Measurements from ENCODE around the gene EPM2A. TPM values are rescaled to one million over a fixed set of nuclear protein-coding genes. Genes with fewer than 3 reads are reported as not detected.
A peak's percentile ranks its signal among the peaks of the same experiment; 100 is the strongest.
"Not testable (repeated sequence)": the region's sequence is repeated elsewhere in the genome, so short reads cannot be mapped to it uniquely, and the experiment has no call there.

EPM2A gene
- total and polyA plus RNA-seq, 2 donors, result 9.3 to 10.0 TPM

DNA sequence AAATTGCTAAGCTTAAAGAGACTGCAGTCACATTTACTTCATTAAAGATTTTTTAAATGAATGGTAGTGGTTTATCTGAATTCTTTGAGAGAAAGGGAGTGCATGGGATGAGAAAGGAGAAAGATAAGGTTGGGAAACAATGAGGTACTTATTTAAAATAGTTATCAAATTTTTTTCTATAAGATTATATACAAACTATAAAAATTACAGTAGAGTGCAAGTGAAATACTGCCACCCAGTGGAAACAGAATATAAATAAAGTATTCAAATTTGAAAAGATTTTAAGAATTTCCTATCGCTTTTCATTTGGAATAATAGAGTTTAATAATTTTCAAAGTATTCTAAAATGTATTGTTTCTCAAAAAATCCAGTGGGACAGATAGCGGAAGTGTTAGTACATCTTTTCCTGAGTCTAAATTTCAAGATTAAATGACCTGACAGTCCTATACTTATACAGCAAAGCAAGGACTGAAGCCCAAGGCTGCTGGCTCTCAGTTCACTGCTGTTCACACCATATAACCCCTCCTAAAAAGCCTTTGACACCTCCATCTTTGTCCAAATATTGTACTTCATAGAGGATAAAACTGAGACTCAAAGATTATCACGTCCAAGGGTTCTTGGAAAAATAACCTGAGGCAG, 31.1 kb downstream of the EPM2A start:
- Histone ChIP-seq H3K27me3 (ENCODE audit: control insufficient read depth in 2 of 2, insufficient read depth in 1 of 2, low read length in 1 of 2) (no peaks in the 10 kb centered on the region), H3K36me3 (ENCODE audit: control insufficient read depth in 2 of 2, insufficient read depth in 2 of 2, low read length in 1 of 2) (no peaks in the 10 kb centered on the region), H3K27ac (ENCODE audit: low read depth in 1 of 2, low read length in 1 of 2) (no peak overlapping the region), H3K9me3 (ENCODE audit: control insufficient read depth in 2 of 2, insufficient read depth in 1 of 2, low read length in 1 of 2) (peaks cover 0 to 6% of the 10 kb centered on the region in 2 donors), H3K4me3 (ENCODE audit: low read length in 2 of 2) (no peak overlapping the region), H3K4me1 (ENCODE audit: control insufficient read depth in 2 of 2, insufficient read depth in 2 of 2, low read length in 2 of 2) (no peaks in the 10 kb centered on the region)
- 73% methylated on average over 3 of the region's 3 CpGs for WGBS
- peak in 1 of 9 donors; percentile 10 for DNase-seq (ENCODE audit: low read depth in 6 of 9, low spot score in 9 of 9)

DNA sequence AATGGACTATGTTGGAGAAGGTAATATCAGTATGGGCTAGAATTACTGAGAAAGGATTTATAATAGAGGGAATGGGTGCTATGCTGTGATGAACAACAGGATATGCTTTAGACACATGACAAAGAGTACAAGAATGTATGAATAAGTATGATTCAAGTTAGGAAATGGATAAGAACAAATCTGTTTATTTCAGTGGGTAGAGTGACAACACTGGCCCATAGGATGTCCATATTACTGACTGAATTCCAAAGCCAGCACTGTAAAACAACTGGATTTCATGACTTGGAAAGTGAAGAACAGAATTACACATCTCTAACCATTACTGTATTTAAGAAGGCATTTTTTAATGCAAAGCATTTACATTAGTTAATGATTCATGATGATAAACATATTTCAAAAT, 35.9 kb downstream of the EPM2A start:
- H3K27me3 ChIP-seq (ENCODE audit: control insufficient read depth in 2 of 2, insufficient read depth in 1 of 2, low read length in 1 of 2), result no peaks in the 10 kb centered on the region
- no peak overlapping the region for H3K4me3 ChIP-seq (ENCODE audit: low read length in 2 of 2)
- no peaks in the 10 kb centered on the region for H3K9me3 ChIP-seq (ENCODE audit: control insufficient read depth in 2 of 2, insufficient read depth in 1 of 2, low read length in 1 of 2)
- DNase-seq (ENCODE audit: low read depth in 6 of 9, low spot score in 9 of 9), result no peak
- no peak overlapping the region for H3K27ac ChIP-seq (ENCODE audit: low read depth in 1 of 2, low read length in 1 of 2)
- no peaks in the 10 kb centered on the region for H3K36me3 ChIP-seq (ENCODE audit: control insufficient read depth in 2 of 2, insufficient read depth in 2 of 2, low read length in 1 of 2)
- no peaks in the 10 kb centered on the region for H3K4me1 ChIP-seq (ENCODE audit: control insufficient read depth in 2 of 2, insufficient read depth in 2 of 2, low read length in 2 of 2)

DNA sequence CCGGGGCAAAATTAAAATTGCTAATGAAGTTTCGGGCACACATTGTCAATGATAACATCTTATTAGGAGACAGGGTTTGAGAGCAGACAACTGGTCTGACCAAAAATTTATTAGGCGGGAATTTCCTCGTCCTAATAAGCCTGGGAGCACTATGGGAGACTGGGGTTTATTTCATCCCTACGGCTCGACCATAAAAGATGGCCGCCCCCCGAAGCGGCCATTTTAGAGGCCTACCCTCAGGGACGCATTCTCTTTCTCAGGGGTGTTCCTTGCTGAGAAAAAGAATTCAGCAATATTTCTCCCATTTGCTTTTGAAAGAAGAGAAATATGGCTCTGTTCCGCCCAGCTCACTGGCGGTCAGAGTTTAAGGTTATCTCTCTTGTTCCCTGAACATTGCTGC, 37.9 kb downstream of the EPM2A start:
- H3K4me3 ChIP-seq (ENCODE audit: low read length in 2 of 2); DNase-seq (ENCODE audit: low read depth in 6 of 9, low spot score in 9 of 9); H3K9me3 ChIP-seq (ENCODE audit: control insufficient read depth in 2 of 2, insufficient read depth in 1 of 2, low read length in 1 of 2); H3K36me3 ChIP-seq (ENCODE audit: control insufficient read depth in 2 of 2, insufficient read depth in 2 of 2, low read length in 1 of 2); H3K4me1 ChIP-seq (ENCODE audit: control insufficient read depth in 2 of 2, insufficient read depth in 2 of 2, low read length in 2 of 2); H3K27me3 ChIP-seq (ENCODE audit: control insufficient read depth in 2 of 2, insufficient read depth in 1 of 2, low read length in 1 of 2); H3K27ac ChIP-seq (ENCODE audit: low read depth in 1 of 2, low read length in 1 of 2): not testable (repeated sequence)
- 97% methylated on average over 12 of the region's 12 CpGs for WGBS

DNA sequence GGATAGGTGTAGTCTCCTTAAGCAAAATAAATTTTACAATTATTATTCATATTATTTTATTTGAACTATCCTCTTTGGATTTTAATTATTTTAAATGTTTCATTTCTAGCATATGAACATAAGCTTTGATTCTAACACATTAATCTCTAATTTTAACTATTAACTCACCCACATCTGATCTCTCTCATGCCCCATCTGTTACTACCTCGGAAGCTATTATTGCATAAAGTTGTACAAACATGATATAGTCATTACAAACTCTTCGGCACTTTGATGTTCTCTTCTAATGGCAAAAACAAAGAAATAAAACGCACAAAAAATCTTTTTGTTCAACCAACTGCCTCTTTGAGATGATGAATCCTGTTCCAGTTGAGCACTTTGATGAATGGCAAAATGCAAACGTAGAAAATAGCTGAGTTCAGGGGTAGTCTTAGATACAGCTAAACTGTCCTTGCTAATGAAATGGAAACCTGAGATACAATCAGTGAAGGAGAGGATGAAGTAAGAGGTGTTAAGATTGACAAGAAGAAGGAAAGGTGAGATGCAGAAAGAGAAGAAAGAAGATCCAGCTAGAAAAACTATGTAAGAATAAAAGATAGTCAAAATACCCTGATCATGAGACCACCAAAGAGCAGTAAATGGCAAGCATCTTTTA, 41.1 kb downstream of the EPM2A start:
- H3K36me3 ChIP-seq (ENCODE audit: control insufficient read depth in 2 of 2, insufficient read depth in 2 of 2, low read length in 1 of 2), result no peaks in the 10 kb centered on the region
- H3K4me1 ChIP-seq (ENCODE audit: control insufficient read depth in 2 of 2, insufficient read depth in 2 of 2, low read length in 2 of 2), result no peaks in the 10 kb centered on the region
- no peak for DNase-seq (ENCODE audit: low read depth in 6 of 9, low spot score in 9 of 9)
- H3K27ac ChIP-seq (ENCODE audit: low read depth in 1 of 2, low read length in 1 of 2), result no peak overlapping the region
- H3K4me3 ChIP-seq (ENCODE audit: low read length in 2 of 2), result no peak overlapping the region
- 95% methylated on average over 4 of the region's 4 CpGs for WGBS
- no peaks in the 10 kb centered on the region for H3K27me3 ChIP-seq (ENCODE audit: control insufficient read depth in 2 of 2, insufficient read depth in 1 of 2, low read length in 1 of 2)
- no peaks in the 10 kb centered on the region for H3K9me3 ChIP-seq (ENCODE audit: control insufficient read depth in 2 of 2, insufficient read depth in 1 of 2, low read length in 1 of 2)

GRCh38 chr6:145690969-145691368, 44.4 kb downstream of the EPM2A start:
- Histone ChIP-seq H3K27ac (ENCODE audit: low read depth in 1 of 2, low read length in 1 of 2) (no peak overlapping the region), H3K27me3 (ENCODE audit: control insufficient read depth in 2 of 2, insufficient read depth in 1 of 2, low read length in 1 of 2) (no peaks in the 10 kb centered on the region), H3K36me3 (ENCODE audit: control insufficient read depth in 2 of 2, insufficient read depth in 2 of 2, low read length in 1 of 2) (no peaks in the 10 kb centered on the region), H3K4me1 (ENCODE audit: control insufficient read depth in 2 of 2, insufficient read depth in 2 of 2, low read length in 2 of 2) (no peaks in the 10 kb centered on the region), H3K4me3 (ENCODE audit: low read length in 2 of 2) (no peak overlapping the region), H3K9me3 (ENCODE audit: control insufficient read depth in 2 of 2, insufficient read depth in 1 of 2, low read length in 1 of 2) (no peaks in the 10 kb centered on the region)
- DNase-seq (ENCODE audit: low read depth in 6 of 9, low spot score in 9 of 9), result no peak
- over 99% methylated on average over 2 of the region's 2 CpGs for WGBS

GRCh38 chr6:145689529-145689928, 45.8 kb downstream of the EPM2A start:
- WGBS, result 97% methylated on average over 2 of the region's 2 CpGs
- no peaks in the 10 kb centered on the region for H3K4me1 ChIP-seq (ENCODE audit: control insufficient read depth in 2 of 2, insufficient read depth in 2 of 2, low read length in 2 of 2)
- H3K27ac ChIP-seq (ENCODE audit: low read depth in 1 of 2, low read length in 1 of 2), result no peak overlapping the region
- no peak for DNase-seq (ENCODE audit: low read depth in 6 of 9, low spot score in 9 of 9)
- H3K36me3 ChIP-seq (ENCODE audit: control insufficient read depth in 2 of 2, insufficient read depth in 2 of 2, low read length in 1 of 2), result no peaks in the 10 kb centered on the region
- no peaks in the 10 kb centered on the region for H3K27me3 ChIP-seq (ENCODE audit: control insufficient read depth in 2 of 2, insufficient read depth in 1 of 2, low read length in 1 of 2)
- H3K4me3 ChIP-seq (ENCODE audit: low read length in 2 of 2), result no peak overlapping the region
- H3K9me3 ChIP-seq (ENCODE audit: control insufficient read depth in 2 of 2, insufficient read depth in 1 of 2, low read length in 1 of 2), result no peaks in the 10 kb centered on the region

GRCh38 chr6:145688493-145688905, 46.8 kb downstream of the EPM2A start:
- Histone ChIP-seq H3K9me3 (ENCODE audit: control insufficient read depth in 2 of 2, insufficient read depth in 1 of 2, low read length in 1 of 2) (no peaks in the 10 kb centered on the region), H3K27me3 (ENCODE audit: control insufficient read depth in 2 of 2, insufficient read depth in 1 of 2, low read length in 1 of 2) (no peaks in the 10 kb centered on the region), H3K36me3 (ENCODE audit: control insufficient read depth in 2 of 2, insufficient read depth in 2 of 2, low read length in 1 of 2) (no peaks in the 10 kb centered on the region), H3K4me3 (ENCODE audit: low read length in 2 of 2) (no peak overlapping the region), H3K27ac (ENCODE audit: low read depth in 1 of 2, low read length in 1 of 2) (no peak overlapping the region), H3K4me1 (ENCODE audit: control insufficient read depth in 2 of 2, insufficient read depth in 2 of 2, low read length in 2 of 2) (no peaks in the 10 kb centered on the region)
- DNase-seq (ENCODE audit: low read depth in 6 of 9, low spot score in 9 of 9), result no peak
- 97% methylated on average over 1 of the region's 1 CpG for WGBS

DNA sequence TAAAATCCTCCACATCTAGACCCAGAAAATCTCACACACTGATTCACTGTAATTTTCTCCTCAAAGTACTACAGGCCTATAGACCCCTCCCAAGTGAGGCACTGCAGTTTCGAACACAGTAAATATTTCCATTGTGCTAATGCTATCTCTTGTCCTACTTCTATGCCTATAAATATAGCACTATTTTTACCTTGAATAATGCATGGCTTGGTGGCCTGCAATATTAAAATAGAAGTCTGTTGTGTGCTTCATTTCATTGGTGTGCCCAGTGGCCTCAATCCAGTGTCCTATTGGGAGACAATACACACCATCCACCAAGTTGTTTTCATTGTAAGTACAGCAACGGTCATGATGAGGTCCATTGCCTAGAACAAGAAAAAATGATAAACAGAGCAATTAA, 49.4 kb downstream of the EPM2A start:
- WGBS, result over 99% methylated on average over 2 of the region's 2 CpGs
- H3K36me3 ChIP-seq (ENCODE audit: control insufficient read depth in 2 of 2, insufficient read depth in 2 of 2, low read length in 1 of 2), result peaks cover 0 to 8% of the 10 kb centered on the region in 2 donors
- DNase-seq (ENCODE audit: low read depth in 6 of 9, low spot score in 9 of 9), result no peak
- H3K4me3 ChIP-seq (ENCODE audit: low read length in 2 of 2), result no peak overlapping the region
- H3K9me3 ChIP-seq (ENCODE audit: control insufficient read depth in 2 of 2, insufficient read depth in 1 of 2, low read length in 1 of 2), result peaks cover 0 to 3% of the 10 kb centered on the region in 2 donors
- no peaks in the 10 kb centered on the region for H3K4me1 ChIP-seq (ENCODE audit: control insufficient read depth in 2 of 2, insufficient read depth in 2 of 2, low read length in 2 of 2)
- no peaks in the 10 kb centered on the region for H3K27me3 ChIP-seq (ENCODE audit: control insufficient read depth in 2 of 2, insufficient read depth in 1 of 2, low read length in 1 of 2)
- H3K27ac ChIP-seq (ENCODE audit: low read depth in 1 of 2, low read length in 1 of 2), result no peak overlapping the region

- Histone ChIP-seq H3K9me3 (ENCODE audit: control insufficient read depth in 2 of 2, insufficient read depth in 1 of 2, low read length in 1 of 2) (peaks cover 0 to 3% of the 10 kb centered on the region in 2 donors), H3K27me3 (ENCODE audit: control insufficient read depth in 2 of 2, insufficient read depth in 1 of 2, low read length in 1 of 2) (no peaks in the 10 kb centered on the region), H3K27ac (ENCODE audit: low read depth in 1 of 2, low read length in 1 of 2) (no peak overlapping the region), H3K4me3 (ENCODE audit: low read length in 2 of 2) (no peak overlapping the region), H3K4me1 (ENCODE audit: control insufficient read depth in 2 of 2, insufficient read depth in 2 of 2, low read length in 2 of 2) (no peaks in the 10 kb centered on the region), H3K36me3 (ENCODE audit: control insufficient read depth in 2 of 2, insufficient read depth in 2 of 2, low read length in 1 of 2) (peaks cover 0 to 8% of the 10 kb centered on the region in 2 donors)
- WGBS, result 91% methylated on average over 9 of the region's 9 CpGs
- DNase-seq (ENCODE audit: low read depth in 6 of 9, low spot score in 9 of 9), result no peak
Observed at GRCh38 chr6:145681965-145682364, 53.4 kb downstream of the EPM2A start.

Data from thymus (tissue), 11 donors.